Raji (cell line): ENCODE measurements around the gene PPM1M.

Experiments
- POLR2A ChIP-seq: IDR thresholded peaks from 2 replicates; pipeline ENCODE4 v1.6.1; 2011; ENCODE audit warnings: low read depth, low read length, control low read depth; ENCODE audit not compliant: insufficient read depth

Gene PPM1M

DNA sequence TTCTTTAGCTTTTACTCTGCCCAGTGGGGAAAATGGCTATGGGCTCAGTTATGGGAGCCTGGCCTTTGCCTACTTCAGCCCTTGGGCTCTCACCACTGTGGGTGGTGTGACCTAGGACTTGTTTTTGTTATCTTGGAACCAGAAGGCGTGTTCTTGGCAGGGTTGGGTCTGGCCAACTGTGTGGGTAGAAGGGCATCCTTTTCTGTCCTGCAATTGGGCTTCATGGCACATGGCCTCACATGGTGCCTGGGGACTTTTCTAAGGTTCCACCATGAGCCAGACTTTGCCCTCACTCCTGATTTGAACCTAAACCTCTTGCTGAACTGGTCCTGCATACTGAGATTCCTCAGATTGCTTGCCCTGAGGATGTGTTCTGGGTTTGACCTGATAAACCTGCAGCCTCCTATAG is 43.8 kb downstream of the PPM1M start:
- no peak for TF ChIP-seq POLR2A

DNA sequence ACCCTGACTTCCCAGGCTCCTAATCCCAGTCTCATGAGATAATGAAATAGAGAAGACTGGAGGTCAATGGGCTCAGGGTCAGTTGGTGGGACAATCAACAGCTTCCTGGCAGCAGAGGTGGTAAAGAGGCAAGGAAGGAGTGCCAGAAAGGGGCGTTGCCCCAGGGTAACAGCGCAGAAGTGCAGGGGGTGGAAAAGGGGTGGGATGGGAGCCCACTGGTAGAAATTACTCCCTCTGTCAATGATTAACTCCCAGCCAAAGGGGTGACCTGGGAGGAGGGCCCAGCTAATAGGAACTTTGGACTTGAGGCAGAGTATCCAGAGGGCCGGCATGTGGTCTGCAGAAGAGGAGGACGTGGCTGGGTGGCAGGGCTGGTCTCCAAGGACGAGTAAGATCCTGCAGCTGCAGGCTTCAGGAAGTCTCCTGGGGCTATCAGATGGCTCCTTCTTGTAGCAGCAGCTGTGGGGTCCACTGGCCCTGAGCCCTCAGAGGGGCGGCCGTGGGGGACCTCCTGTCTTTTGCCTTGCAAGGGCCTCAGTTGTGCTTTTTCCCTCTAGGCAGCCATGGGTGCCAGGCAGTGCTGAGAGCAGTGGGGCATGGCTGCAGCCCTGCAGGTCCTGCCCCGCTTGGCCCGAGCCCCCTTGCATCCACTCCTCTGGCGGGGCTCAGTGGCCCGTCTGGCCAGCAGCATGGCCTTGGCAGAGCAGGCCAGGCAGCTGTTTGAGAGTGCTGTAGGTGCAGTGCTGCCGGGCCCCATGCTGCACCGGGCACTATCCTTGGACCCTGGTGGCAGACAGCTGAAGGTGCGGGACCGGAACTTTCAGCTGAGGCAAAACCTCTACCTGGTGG is 44.4 kb downstream of the PPM1M start:
- no peak for TF ChIP-seq POLR2A

DNA sequence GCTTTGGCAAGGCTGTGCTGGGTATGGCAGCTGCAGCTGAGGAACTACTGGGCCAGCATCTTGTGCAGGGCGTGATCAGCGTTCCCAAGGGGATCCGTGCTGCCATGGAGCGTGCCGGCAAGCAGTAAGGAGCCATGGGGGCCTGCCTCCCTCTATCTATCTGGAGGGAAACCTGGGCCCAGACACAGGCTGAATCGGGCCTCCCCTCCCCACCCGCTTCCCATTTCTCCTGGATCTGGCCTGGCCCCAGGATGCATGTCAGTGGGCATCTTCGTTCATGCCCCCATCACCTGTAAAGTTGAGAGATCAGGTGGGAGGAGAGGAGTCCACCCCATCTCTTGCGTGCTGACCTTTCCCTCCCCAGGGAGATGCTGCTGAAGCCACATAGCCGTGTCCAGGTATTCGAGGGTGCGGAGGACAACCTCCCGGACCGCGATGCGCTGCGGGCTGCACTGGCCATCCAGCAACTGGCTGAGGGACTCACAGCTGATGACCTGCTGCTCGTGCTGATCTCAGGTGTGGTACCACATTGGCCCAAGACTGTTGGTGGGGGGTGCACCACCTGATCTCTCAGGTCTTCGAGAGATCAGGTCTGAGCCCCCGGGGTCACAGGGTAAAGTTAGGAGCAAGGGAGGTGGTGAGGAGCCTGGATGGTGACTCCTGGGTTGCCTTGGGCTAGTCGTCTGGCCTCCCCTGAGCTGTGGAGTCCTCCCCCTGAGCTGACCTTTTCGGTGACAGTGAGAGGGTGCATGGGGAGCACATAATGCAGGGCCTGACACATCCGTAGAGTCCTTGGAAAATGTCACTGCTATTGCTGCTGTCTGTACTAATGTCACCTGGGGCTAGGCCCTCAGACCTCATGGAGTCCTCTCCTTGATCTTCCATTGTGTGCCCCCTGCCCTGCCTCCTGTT is 45.3 kb downstream of the PPM1M start:
- TF ChIP-seq POLR2A, result no peak

DNA sequence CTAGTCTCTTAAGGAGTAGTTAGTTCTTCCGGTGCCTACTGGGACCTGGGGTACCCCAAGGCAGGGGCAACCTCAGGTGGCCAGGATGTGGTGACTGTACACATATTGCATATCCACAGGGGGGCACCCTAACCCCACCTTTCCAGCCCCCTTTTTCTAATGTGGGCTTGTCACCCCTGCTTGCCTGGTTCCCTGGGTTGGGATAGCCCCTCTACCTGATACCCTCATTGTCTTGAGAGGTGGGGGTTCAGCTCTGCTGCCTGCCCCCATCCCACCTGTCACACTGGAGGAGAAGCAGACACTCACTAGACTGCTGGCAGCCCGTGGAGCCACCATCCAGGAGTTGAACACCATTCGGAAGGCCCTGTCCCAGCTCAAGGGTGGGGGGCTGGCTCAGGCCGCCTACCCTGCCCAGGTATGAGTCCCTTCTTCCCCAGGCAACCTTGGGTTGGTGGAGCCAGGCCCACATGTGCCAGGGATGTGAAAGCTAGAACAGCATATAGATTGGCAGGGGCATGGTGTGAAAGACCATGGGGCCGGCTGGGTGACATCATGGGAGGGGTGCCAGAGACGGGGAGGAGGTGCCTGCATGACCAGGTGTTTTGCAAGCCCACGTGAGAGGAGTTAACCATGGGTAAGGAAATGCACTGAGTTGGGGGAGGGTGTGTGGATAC is 46.1 kb downstream of the PPM1M start:
- TF ChIP-seq POLR2A, result no peak

DNA sequence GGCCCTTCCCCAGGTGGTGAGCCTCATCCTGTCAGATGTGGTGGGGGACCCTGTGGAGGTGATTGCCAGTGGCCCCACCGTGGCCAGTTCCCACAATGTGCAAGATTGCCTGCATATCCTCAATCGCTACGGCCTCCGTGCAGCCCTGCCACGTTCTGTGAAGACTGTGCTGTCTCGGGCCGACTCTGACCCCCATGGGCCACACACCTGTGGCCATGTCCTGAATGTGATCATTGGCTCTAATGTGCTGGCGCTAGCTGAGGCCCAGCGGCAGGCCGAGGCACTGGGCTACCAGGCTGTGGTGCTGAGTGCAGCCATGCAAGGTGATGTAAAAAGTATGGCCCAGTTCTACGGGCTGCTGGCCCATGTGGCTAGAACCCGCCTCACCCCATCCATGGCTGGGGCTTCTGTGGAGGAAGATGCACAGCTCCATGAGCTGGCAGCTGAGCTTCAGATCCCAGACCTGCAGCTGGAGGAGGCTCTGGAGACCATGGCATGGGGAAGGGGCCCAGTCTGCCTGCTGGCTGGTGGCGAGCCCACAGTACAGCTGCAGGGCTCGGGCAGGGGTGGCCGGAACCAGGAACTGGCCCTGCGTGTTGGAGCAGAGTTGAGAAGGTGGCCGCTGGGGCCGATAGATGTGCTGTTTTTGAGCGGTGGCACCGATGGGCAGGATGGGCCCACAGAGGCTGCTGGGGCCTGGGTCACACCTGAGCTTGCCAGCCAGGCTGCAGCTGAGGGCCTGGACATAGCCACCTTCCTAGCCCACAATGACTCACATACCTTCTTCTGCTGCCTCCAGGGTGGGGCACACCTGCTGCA is 46.9 kb downstream of the PPM1M start:
- TF ChIP-seq POLR2A, result no peak

DNA sequence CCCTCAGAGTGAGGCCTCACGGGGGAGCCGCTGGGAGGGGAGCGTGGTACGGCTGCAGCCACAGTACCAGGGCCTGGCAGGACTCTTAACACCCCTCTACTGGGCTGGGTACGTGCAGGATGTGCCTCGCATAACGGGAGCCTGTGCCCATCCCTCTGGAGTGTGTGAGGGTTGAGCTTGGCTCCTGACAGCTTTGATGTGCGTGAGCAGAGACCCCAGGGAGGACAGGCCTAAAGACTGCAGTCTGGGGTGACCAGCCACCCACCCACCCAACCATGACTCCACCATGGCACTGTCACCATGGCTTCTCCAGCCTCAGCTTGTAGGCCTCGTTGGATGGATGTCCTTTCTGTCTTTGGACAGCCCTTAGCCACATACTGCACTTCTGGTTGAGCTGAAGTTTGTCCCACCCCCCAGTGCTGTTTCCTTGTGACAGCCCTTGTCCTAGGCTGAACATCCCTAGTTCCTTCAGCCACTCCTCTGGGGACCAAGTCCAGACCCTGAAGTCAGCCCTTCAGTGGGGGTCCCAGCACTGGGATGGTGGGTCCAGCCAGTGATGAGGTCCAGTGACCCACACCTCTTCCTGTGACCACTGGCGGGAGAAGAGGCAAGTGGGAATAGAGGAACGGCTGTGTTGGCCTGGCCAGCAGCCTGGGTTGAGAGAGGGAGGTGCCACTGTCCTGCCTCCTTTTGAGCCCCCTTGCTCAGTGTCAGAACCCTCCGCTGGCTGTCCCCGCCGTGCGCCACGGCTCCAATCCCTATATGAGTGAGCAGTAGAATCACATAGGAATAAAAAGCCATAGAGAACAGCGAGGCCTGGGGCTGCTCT is 48.1 kb downstream of the PPM1M start:
- TF ChIP-seq POLR2A, result no peak

DNA sequence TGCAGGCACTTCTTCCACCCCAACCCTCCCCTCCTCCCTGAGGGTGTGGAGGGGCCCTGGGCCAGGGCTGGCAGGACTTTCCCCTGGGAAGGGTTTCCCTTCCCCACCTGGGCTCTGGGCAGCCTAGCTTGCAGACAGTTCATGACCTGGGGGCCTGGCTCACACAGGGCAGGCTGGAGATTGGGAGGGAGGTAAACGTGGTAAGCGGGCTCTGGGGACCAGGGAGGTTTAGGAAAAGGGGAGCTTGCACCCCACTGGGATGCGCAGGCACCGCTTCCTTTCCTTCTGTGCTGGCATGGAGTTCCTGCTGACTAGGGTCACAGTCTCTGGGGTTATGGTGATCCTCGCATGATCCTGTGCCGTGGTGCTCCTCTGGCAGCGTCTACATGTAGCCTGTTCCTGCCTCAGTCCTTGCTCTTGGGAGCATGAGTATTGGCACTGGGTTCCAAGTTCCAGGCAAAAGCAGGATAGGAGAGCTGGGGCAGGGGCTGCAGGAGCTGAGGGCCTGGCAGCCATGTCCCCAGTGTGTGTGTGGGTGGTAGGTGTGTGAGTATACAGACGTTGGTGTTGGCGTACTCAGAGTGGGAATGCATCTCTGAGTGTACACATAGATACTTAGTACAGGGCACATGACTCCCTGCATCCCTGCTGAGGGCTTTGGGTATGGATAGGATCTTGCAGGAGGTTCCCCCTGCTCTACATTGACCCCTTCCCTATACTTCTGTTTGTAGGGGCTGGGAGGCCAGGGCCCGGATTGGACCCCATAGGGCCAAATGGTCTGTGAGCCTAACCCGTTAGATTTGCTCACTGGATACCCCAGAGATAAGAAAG is 49.0 kb downstream of the PPM1M start:
- no peak for TF ChIP-seq POLR2A

DNA sequence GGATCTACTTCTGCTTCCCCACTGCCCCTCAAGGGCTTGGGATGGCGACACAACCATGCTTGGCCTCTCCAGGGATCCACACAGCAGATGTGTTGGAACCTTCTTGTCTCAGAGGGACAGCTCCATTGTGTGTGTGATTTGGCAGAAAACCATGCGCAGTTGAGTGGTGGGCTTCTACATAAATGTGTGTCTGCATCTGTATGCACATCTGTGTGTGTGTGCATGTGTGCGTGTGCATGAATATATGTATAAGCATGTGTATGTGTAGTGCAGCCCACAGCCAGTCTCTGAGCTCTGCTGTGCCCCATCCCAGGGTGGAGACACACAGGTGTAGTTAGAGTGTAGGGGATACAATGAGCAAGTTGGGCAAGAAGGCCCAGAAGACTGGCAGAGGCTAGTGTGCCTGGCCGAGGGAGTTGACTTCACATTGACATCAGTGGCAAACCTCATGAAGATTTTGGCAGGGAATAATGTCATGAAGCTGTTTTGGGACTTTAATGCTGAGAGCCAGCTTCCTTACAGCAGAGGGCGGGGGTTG is 50.2 kb downstream of the PPM1M start:
- no peak for TF ChIP-seq POLR2A

DNA sequence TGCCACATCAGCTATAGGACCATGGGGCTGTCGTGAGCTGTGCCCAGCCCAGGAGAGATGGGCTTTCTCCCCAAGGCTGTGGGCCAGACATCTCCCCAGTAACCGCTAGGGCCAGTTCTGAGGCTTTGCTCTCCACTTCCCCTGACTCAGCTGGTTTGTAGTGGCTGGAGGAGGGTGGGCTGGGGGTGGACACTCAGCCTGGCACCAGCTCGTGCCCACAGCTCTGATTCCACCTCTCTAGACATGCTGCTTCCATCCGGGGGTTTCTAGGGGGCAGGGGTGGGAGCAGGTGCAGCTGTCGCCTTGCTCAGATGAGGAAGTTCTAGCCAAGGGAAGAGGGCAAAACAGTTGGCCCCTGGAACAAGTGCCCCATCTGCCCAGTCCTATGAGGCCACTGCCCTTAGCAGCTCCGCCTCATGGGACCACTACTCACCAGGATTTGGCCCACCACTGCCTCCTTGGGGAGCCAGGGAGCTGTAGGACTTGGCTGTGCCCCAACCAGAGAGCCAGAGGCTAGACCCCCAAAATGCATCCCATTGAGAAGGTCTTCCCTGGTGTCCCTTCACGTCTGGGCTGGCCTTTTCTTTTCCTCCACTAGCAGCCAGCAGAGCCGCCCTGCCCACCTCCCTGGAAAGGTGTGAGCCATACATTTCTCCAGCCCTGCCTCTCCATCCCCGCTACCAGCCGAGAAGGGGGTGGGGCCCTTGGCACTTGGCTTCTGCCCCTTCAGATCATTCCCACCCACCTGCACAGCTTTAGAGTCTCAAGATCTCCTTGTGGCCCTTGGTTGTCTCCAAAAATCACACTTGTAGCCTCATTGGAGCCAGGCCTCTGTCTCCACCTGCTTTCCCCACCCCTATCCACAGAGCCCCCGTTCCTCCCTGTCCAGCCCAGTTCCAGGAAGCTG is 51.9 kb downstream of the PPM1M start:
- no peak for TF ChIP-seq POLR2A

DNA sequence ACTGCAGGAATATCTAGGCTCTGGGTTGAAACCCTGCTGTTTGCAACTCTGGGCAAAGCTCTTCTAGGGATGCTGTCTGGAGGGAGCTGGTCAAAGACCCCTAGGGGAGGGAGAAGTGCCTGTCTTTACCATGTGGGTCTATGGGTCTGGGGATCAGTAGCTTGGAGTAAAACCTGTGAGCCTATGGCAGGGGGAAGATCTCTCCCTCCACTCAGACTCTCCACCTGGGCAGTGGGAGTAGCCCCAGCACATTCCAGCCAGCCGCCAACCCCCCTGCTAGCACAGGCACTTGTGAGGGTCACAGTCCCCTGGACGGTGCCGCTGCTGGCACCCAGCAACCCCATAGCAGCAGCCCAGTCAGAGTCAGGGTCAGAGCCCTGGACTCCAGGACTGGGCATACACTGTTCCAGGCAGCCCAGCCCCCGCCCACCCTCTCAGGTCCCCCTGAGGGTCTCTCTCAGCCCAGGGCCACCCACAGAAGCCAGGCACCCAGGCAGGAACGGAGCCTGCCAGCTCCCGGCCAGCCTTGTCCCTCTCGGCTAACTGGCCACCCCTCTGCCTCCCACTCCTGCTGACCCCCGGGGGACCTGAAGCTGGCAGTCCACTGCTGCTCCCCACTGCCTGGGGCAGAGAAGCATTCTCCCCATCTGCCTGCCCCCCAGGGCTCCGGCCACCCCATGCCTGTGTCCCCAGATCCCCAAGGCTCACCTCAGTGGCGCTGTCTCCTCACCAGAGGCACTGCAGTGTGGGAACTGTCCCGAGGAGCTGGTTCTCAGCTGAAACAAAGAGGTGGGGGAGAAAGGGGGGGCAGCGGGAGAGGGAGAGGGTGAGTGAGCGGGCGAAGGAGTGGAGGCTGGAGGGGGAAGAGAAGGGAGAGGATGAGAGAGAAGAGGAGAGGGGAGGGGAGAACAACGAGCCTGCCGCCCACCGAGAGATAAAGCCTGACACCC is 52.9 kb downstream of the PPM1M start:
- TF ChIP-seq POLR2A, result no peak
